ENCODE measurements around the gene RYR2.
"Not testable (repeated sequence)": the region's sequence is repeated elsewhere in the genome, so short reads cannot be mapped to it uniquely, and the experiment has no call there.

Gene RYR2

DNA sequence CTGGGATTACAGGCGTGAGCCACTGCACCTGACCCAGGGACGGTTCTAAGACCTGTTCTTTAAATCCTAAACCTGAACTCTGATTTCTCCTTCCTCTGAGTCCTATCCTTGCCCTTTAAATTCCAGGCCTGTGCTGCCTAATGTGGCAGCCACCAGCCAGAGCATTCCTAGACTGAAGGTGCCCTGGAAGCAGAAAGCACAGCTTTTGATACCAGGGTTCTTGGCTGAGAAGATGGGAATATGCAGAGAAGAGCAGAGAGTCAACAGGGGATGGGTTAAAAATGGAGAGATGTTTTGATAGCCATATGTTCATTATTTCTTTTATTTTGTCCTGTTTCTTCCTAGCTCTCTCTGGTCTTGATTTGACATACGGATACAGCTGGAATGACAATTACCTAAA is 49.7 kb downstream of the RYR2 start:
- DNase-seq, result no peak

DNA sequence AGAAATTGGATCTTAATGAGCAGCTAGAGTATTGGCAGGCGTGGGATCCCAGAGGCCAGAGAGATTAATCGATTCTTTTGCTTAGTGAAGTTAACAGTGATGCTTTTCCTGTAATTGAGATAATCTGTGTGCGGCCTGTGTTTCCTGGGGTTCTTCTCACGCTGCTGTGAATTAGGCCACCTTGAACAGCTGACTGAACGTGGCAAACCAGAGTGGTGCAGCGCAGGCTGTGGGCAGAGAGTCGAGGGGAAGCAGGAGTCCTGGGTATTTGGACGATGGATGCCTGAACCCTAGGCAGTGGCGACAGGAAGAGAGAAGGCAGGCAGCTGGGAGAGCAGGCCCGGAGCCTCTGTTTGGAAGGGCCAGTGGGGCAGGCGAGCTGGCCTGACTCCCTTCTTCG is 51.7 kb downstream of the RYR2 start:
- no peak for DNase-seq

- DNase-seq, result no peak
These were observed 56.6 kb downstream of the RYR2 start for GRCh38 chr1:237098541-237098940.

DNA sequence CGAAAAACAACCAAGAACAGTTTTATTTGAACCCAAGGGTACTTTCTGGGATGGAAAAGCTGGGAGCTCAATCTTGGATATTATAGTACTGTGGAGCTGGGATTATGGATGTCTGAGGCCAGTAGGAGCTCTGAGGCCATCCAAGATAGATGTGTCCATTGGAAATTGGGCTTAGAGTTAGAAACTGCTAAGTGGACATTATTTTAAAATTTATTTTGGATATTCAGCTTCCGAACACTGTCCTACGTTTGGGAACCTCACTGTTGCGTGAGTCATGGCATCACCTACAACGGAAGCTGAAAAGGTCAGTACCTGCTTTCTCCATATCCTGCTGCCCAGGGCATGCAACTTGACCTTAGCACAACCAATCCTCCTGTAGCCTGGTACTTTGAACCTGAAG is 61.0 kb downstream of the RYR2 start:
- DNase-seq, result no peak

DNA sequence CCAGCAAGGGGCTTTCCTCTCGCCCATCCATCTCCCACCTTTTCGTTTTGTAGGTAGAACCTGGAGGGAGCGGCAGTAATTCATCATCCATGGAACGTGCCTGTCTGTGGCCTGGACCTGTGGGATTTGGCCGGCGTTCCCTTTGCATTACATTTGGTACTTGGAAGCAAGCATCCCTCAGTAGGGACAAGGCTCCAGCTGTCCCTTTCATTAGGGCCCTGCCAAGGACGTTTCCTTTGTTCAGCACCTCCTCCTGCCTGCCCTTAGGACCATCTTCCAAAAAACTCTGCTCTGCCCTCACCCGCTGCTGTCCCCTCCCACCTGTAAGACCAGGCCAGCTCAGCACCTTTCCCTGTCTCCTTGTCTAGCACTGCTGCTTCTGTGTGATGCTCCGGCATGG is 62.1 kb downstream of the RYR2 start:
- DNase-seq, result no peak

DNA sequence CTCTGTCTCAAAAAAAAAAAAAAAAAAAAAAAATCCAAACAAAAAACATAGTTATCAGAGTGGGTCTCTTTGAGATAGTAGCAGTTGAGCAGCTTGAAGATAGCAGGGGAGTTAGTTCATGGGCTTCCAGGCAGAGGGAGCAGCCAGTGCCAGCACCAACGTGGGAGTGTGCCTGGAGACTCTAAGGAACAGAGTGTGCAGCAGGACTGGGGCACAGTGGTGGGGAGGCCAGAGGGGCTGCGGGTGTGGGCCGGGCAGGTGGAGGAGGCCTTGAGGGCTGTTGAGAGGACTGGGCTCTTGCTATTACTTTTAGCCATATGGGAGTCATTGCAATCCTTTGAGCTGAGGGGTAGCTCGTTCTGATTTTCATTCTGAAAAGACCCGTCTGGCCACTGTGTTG is 63.8 kb downstream of the RYR2 start:
- DNase-seq, result no peak

GRCh38 chr1:237108297-237109040 is 66.5 kb downstream of the RYR2 start:
- DNase-seq, result no peak

GRCh38 chr1:237111807-237112206 is 69.8 kb downstream of the RYR2 start:
- no peak for DNase-seq

DNA sequence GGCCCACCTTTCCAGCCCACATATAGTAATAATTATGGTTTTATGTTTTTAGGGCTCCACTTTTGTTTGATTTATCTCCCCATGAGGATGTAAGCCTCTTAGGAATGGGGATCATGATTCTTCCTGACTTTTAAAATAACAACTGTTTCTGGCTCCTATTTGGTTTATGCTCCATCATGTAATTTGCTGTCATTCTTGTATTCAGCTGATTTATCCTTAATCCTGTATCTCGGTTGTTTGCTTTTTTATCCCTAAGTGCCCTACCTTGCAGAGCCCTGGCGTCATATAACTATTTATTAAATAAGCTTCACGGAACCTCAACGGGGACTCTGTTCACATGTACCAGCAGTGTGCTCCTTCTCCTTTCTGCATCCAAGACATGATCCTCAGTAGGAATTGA is 70.7 kb downstream of the RYR2 start:
- no peak for DNase-seq

- DNase-seq, result no peak
These were observed 73.1 kb downstream of the RYR2 start for GRCh38 chr1:237115035-237115434.

GRCh38 chr1:237119091-237119490 is 77.1 kb downstream of the RYR2 start:
- DNase-seq, result no peak

DNA sequence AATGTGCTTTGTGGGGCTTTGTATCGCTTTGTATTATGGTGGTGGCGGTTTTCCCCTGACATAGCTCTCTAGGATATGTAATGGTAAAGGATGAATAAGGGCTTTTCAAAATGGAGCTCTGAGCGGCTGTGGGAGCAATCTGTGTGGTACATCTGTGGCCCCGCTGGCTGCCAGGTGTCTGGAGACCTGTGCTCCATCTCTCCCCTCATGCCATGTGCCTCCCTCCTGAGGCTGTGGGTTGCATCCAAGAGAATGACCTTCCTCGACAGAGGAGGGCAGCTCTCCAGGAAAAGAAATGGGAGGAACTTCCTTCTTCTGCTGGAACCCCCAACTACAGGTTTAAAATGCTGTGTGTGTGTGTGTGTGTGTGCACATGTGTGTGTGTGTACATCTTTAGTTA is 78.7 kb downstream of the RYR2 start:
- no peak for DNase-seq

DNA sequence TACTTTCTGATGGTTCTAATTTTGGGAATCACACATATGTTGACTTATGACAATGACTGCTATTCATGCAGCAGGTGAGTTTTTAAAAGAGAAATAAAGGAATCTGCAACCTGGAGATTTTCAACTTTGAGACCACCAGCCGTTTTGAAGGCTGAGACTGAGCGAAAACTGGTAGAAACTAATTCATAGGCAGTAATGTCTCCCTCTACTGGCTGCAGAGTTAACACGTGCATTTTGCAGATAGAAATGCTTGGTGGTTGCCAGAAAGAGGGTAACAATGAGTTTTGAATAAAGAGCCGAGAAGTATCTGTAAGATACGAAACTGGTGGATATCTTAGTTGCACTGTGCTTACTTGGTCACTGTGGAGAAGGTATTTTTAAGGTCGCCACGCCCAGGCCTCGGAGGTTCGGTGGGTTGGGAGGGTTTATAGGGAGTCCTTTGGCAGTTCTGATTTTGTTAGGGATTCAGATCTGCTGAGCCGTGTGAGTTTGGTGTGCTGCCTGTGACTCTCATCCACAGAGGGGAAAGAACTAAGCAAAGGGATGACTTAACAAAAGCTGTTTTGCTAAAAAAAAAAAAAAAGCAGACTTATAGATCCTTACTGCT is 83.0 kb downstream of the RYR2 start:
- DNase-seq, result no peak

DNA sequence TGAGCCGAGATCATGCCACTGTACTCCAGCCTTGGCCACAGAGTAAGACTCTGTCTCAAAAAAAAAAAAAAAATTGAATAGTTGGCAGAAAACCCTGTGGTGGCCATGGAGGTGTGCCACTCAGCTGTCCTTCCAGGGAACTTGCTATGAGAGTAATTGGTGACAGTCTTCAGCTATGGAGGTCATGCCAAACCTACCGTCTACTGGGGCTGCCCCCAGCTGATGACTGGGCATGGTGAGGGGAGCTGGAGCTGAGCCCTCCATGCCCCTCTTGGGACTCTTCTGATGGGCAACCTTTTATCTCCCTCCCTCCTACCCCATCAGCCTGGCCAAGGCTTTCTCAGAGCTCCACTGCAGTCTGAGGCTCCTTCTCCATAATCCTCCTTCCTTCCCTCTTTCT is 84.2 kb downstream of the RYR2 start:
- DNase-seq, result no peak

DNA sequence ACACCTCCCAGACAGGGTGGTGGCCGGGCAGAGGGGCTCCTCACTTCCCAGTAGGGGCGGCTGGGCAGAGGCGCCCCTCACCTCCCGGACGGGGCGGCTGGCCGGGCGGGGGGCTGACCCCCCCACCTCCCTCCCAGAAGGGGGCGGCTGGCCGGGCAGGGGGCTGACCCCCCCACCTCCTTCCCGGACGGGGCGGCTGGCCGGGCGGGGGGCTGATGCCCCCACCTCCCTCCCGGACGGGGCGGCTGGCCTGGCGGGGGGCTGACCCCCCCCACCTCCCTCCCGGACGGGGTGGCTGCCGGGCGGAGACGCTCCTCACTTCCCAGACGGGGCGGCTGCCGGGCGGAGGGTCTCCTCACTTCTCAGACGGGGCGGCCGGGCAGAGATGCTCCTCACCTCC is 85.3 kb downstream of the RYR2 start:
- not testable (repeated sequence) for DNase-seq

GRCh38 chr1:237133921-237134320 is 91.9 kb downstream of the RYR2 start:
- DNase-seq, result no peak

- no peak for DNase-seq
These were observed 92.9 kb downstream of the RYR2 start for GRCh38 chr1:237134929-237135328.

GRCh38 chr1:237138551-237138950 is 96.6 kb downstream of the RYR2 start:
- DNase-seq, result no peak

DNA sequence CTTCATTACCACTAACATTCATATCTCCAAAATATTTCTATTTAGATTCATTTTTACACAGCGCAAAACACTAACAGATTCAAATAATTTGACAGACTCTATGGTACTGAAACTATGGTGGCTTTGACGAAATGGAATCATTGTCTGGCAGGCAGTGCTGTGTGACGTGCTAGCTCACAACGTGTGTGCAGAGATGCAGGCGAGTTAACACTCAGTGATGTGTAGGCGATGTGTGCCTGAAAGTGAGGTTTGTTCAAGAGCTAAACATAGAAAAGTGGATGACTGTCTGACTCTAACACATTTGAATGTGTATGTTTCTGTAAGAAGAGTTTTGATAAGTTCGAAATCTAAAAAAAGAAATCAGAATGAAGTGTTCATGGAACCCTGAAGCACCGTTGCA is 97.7 kb downstream of the RYR2 start:
- DNase-seq, result no peak

DNA sequence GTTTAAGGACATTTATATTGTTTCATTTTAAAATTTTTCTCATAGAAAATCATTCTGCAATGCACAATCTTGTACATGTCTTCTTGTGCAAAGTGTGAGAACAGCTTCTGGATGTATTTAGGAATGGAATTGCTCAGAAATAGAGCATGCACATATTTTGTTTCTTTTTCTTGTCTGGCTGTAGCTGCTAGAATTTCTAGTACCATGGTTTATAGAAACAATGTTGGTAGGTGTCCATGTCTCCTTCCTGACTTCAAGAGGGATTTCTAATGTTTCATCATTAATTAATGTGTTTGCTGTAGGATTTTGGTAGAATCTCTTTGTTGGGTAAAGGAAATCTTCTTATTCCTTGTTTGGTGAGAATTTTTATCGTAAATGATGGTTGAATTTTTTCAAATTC is 99.0 kb downstream of the RYR2 start:
- DNase-seq, result no peak

GRCh38 chr1:237141502-237141901 is 99.5 kb downstream of the RYR2 start:
- DNase-seq, result no peak

- DNase-seq, result no peak
These were observed 103.6 kb downstream of the RYR2 start for GRCh38 chr1:237145379-237146135.

GRCh38 chr1:237146241-237146640 is 104.3 kb downstream of the RYR2 start:
- no peak for DNase-seq

DNA sequence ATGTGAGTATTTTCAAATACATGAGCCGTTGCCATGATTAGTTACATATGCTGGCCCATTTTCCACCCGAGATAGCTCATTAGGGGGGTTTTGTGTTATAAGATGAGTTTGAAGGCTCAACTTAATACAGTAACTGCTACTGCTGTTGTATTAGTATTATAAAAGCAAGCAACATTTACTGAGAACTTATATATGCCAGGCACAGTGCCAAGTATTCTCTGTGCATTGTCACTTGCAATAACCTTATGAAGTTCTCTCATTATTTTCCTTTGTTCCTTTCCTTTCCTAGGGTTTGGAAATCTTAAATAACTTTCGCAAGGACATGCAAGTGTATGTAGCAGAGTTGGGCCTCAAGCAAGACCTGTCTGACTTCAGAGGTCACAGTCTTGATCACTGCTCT is 107.9 kb downstream of the RYR2 start:
- DNase-seq, result no peak

Data from NCI-H2029 (cell line).